Stimulated activated naive CD8-positive, alpha-beta T cell treated with anti-CD3 and anti-CD28 coated beads, Interleukin-15, Interleukin-2, amounts not matched to agents 100 U/mL and 50 U/mL, for 24 hours (primary cell): Measurements from ENCODE around the gene RNPC3.
A peak's percentile ranks its signal among the peaks of the same experiment; 100 is the strongest.

ENCODE experiments used
- ATAC-seq: fragments of 150-1000 bp; cut with Tn5 transposase; one replicate; pipeline ENCODE4 v1.10.0; 2021
- DNase-seq: peaks from one replicate; pipeline ENCODE4 v3.0.0; 2021

The RNPC3 gene, protein sequence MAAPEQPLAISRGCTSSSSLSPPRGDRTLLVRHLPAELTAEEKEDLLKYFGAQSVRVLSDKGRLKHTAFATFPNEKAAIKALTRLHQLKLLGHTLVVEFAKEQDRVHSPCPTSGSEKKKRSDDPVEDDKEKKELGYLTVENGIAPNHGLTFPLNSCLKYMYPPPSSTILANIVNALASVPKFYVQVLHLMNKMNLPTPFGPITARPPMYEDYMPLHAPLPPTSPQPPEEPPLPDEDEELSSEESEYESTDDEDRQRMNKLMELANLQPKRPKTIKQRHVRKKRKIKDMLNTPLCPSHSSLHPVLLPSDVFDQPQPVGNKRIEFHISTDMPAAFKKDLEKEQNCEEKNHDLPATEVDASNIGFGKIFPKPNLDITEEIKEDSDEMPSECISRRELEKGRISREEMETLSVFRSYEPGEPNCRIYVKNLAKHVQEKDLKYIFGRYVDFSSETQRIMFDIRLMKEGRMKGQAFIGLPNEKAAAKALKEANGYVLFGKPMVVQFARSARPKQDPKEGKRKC

DNA sequence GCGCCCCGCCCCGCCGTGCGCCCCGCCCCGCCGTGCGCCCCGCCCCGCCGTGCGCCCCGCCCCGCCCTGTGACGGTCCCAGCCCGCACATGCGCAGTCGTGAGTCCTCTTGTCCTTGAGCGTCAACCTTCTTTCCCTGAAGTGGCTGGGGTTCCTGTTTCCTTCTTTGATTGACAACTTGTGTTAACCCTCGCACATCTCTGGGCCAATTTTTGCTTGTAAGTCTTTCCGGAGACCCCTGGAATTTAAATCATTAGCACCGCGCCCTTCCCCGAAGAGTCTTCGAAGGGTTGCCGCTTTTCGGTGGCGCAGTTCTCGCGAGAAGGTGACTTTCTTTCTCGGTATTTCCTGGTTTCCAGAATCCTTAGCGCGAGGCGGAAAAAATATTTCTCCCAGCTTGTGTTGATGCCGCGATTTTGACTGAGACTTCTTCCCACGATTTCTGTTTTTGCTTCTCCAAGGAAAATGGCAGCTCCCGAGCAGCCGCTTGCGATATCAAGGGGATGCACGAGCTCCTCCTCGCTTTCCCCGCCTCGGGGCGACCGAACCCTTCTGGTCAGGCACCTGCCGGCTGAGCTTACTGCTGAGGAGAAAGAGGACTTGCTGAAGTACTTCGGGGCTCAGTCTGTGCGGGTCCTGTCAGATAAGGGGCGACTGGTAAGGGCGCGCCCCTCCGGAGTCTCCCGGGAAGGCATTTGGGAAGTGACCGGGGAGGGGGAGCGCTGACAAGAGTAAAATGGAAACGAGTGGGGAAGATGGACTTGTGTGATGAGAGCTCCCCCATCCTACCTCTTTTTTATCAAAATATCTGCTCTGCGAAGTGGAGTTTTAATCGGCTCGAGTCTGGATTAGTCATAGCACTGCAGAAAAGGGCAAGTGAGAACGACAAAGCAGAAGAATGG is at the start of gene RNPC3:
TSS of gene RNPC3 (plus strand) at position 93 of the 901 bp plus-strand sequence. CDS start at position 465, 372 bp downstream.
- ATAC-seq (peak; percentile 59), DNase-seq (peak; percentile 89)

DNA sequence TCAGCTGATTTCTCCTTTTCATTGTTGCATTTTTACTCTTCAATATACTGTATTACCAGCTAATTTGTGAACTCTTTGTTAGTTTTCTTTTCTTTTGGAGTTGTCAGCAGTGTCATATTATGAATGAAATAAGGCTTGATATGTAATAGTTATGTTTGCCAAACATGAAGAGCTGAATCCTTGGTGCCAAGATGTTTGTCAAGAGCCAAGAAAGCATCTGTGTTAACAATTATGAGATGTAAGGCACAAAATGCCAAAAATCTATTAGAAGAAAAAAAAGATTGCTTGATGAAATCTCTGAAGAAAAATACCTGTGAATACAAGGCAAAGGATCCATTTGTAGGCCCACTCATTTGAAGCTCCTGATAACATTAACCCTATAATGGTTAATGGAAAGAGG is 48.4 kb upstream of the RNPC3 start:
- no peak for DNase-seq
- ATAC-seq, result no peak

- ATAC-seq (no peak), DNase-seq (no peak)
These were observed 35.6 kb upstream of the RNPC3 start for GRCh38 chr1:103489935-103490334.

GRCh38 chr1:103492003-103492625 is 33.4 kb upstream of the RNPC3 start:
- DNase-seq (no peak), ATAC-seq (no peak)

- ATAC-seq, result no peak
- DNase-seq, result no peak
These were observed 29.4 kb upstream of the RNPC3 start for GRCh38 chr1:103496014-103496635.

- ATAC-seq (no peak), DNase-seq (no peak)
These were observed 28.1 kb upstream of the RNPC3 start for GRCh38 chr1:103497404-103497803.

- ATAC-seq (no peak), DNase-seq (no peak)
These were observed 16.2 kb upstream of the RNPC3 start for GRCh38 chr1:103509250-103509649.

DNA sequence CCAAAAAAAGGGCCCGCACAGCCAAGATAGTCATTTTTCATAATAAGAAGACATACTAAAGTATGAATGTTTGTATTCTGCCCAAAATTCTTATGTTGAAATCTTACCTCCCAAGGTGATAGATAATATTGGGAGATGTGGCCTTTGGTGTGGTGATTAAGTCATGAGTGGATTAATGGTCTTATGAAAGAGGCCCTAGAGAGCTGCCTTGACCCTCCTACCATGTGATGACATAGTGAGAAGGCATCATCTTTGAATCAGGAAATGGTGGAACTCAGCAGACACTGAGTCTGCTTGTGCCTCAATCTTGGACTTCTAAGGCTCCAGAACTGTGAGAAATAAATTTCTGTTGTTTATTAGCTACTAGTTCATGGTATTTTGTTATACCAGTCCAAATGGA is 11.8 kb upstream of the RNPC3 start:
- no peak for DNase-seq
- ATAC-seq, result no peak

GRCh38 chr1:103514920-103515503 is 10.5 kb upstream of the RNPC3 start:
- DNase-seq (no peak), ATAC-seq (no peak)

DNA sequence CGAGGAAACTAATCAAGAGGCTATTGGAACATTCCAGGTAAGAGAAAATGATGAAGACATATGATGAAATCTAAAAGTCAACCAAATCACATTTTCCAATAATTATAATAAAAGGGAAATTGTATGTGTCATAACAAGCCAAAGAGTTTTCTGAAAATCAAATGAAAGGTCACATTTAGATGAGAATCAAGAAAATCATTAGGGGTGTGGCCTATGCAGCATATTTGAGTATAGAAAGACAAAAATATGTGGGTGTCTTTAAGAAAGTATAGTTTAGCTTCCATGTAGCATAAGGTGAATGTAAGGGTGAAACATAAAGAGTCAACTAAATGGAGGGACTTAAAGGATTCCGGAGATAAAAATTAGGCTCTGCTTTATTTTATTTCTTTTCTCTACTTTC is 9.2 kb upstream of the RNPC3 start:
- ATAC-seq, result peak; percentile 56

DNA sequence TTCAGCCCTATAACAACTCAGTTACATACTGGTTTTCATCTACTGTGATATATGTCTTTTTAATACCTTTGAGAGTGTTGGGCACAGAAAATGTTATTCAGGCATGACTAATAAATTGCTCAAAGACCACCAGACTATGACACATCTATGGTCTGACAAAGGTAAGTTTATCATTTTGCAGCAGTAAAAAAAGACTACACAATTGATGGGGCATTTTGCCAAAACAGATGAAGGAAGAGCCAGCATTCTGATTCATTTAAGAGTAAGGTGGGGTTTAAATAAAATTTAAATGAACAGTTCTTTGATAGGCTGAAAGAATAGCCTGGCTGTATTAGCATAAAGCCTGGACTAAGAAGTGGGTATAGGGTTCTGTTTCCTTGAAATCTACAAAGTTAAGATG is 8.8 kb upstream of the RNPC3 start:
- peak; percentile 68 for ATAC-seq
- DNase-seq, result no peak

More for the DNA sequence above, 9.2 kb upstream of the RNPC3 start:
- no peak for DNase-seq

GRCh38 chr1:103517380-103518047 is 8.0 kb upstream of the RNPC3 start:
- ATAC-seq, result peak; percentile 75
- DNase-seq, result no peak

DNA sequence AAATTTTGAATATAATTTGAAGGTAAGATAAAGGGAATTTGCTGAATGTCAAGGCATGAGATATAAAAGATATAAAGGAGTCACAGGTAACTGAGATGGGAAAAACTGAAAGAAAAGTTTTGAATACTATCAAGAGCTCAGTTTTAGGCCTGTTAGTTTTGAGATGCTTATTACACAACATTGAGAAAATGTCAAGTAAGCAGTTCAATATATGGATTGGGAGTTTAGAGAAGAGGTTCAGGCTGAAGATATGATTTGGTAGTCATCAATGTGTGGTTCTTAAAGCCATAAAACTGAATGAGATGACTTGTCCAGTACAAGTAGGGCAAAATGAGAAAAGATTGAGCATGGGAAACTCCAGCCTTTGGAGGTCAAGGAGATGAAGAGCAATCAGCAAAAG is 4.7 kb upstream of the RNPC3 start:
- ATAC-seq, result no peak
- DNase-seq, result no peak

GRCh38 chr1:103523346-103523745 is 2.2 kb upstream of the RNPC3 start:
- no peak for DNase-seq
- no peak for ATAC-seq

DNA sequence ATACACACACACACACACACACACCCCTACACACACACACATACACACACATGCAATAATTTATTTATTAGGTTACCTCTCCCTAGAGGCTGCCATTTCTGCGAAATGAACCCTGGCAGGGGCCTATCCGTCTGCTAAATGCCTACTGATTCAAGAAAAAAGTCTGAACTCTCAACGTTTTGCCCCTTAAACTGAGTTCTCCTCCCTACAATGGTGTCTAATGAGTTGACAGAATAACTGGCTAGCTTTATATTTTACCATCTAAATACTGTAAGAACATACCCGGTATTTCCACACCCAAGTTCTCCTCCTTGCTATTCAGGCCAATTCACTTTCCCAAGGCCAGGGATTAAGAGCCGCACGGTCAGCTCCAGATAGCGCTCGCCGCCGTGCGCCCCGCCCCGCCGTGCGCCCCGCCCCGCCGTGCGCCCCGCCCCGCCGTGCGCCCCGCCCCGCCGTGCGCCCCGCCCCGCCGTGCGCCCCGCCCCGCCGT is 339 bp upstream of the RNPC3 start:
- DNase-seq, result no peak

GRCh38 chr1:103527331-103527730 is 1.8 kb downstream of the RNPC3 start:
- no peak for ATAC-seq
- DNase-seq, result no peak

More for the DNA sequence above, 339 bp upstream of the RNPC3 start:
- peak; percentile 35 for ATAC-seq

GRCh38 chr1:103529746-103530145 is 4.2 kb downstream of the RNPC3 start:
- ATAC-seq, result peak; percentile 89
- peak; percentile 55 for DNase-seq

DNA sequence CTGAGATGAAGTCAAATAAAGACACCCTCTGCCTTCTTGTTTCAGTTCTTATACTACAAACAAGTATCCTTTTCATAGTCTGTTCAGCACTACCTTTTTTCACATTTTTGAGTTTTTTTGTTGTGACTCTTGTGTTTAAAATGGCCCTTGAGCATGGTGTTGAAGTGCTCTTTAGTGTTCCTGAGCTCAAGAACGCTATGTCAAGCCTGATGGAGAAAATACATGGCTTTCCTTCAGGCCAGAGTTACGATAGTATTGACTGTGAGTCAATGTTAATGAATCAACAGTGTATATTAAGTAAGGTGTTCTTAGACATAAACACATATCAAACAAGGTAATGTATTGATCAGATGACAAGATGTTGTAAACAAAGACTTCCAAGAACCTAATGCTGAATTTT is 12.7 kb downstream of the RNPC3 start:
- no peak for DNase-seq

GRCh38 chr1:103541431-103541830 is 15.9 kb downstream of the RNPC3 start:
- DNase-seq, result no peak
- ATAC-seq, result no peak

More for the DNA sequence above, 12.7 kb downstream of the RNPC3 start:
- ATAC-seq, result no peak

DNA sequence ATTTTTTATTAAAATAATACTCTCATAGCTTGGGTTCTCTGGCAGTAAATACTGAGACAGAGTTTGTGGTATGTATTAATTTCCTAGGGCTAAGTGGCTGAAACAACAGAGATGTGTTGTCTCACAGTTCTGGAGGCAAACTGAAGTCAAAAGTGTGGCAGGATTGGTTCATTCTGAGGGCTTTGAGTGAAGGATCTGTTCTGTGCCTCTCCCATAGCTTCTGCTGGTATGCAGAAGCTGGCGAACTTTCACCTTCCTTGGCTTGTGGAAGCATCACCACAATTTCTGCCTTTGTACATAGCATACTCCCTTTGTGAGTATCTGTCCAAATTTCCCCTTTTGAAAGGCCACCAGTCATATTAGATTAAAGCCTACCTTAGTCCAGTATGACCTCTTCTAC is 21.0 kb downstream of the RNPC3 start:
- ATAC-seq, result no peak
- no peak for DNase-seq

DNA sequence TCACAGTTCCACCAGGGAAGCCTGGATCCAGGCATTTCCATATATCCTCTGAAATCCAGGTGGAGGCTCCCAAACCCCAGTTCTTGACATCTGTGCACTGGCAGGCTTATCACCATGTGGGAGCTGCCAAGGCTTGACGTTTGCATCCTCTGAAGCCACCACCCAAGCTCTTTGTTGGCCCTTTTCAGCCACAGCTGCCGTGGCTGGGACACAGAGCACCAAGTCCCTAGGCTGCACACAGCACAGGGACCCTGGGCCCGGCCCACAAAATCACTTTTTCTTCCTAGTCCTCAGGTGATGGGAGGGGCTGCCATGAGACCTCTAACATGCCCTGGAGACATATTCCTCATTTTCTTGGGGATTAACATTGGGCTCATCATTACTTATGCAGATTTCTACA is 22.3 kb downstream of the RNPC3 start:
- ATAC-seq (no peak), DNase-seq (no peak)
